GM21526 (cell line): ENCODE measurements around the gene WNT7A.

Experiments
- ATAC-seq: cut with Tn5 transposase; IDR thresholded peaks from one replicate; pipeline ENCODE4 v1.9.1; 2021; ENCODE audit warnings: moderate library complexity; ENCODE audit not compliant: unreplicated experiment, low FRiP score

Gene WNT7A

GRCh38 chr3:13782501-13782900, 97.4 kb downstream of the WNT7A start:
- ATAC-seq, result no peak

GRCh38 chr3:13781417-13781816, 98.5 kb downstream of the WNT7A start:
- no peak for ATAC-seq

- no peak for ATAC-seq
These were observed 99.3 kb downstream of the WNT7A start for GRCh38 chr3:13780432-13781176.

- ATAC-seq, result no peak
These were observed 103.4 kb downstream of the WNT7A start for GRCh38 chr3:13776253-13777050.

GRCh38 chr3:13772885-13773745, 106.8 kb downstream of the WNT7A start:
- ATAC-seq, result no peak

- ATAC-seq, result no peak
These were observed 107.5 kb downstream of the WNT7A start for GRCh38 chr3:13772321-13772745.

GRCh38 chr3:13771496-13771895, 108.4 kb downstream of the WNT7A start:
- no peak for ATAC-seq

- ATAC-seq, result no peak
These were observed 109.4 kb downstream of the WNT7A start for GRCh38 chr3:13770170-13771169.

GRCh38 chr3:13769422-13769821, 110.4 kb downstream of the WNT7A start:
- ATAC-seq, result no peak

- ATAC-seq, result no peak
These were observed 111.4 kb downstream of the WNT7A start for GRCh38 chr3:13768453-13768852.

GRCh38 chr3:13767896-13768295, 112.0 kb downstream of the WNT7A start:
- no peak for ATAC-seq

- ATAC-seq, result no peak
These were observed 112.8 kb downstream of the WNT7A start for GRCh38 chr3:13767030-13767429.
